ENCODE data around the gene AGO1.
"Not testable (repeated sequence)": the region's sequence is repeated elsewhere in the genome, so short reads cannot be mapped to it uniquely, and the experiment has no call there.

The AGO1 gene

DNA sequence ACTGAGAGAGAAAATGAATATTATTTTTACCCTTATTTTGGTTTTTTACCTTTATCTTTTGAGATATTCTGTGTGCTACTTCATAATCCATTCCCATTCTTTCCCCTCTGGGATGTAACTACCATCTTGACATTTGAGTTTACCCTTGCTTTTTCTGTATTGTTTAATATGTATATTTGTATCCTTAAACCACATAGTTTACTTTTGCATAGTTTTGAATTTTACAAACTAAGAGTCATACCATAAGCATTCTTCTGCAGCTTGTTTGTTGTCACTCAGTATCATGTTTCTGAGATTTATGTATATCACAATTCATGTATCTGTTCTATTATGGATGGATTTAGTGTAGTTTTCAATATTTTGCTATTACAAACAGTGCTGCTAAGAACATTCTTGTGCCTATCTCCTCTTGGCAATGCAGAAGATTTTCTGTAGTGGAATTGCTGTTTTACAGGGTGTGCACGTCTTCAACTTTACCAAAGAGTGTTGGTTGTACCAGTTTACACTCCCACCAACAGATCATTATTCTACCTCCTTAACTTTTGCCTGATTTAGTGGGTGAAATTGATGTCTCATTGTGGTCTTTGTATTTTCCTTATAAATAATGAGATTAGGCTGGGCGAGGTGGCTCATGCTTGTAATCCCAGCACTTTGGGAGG lies 12.2 kb upstream of the AGO1 start:
- no peak for DNase-seq

DNA sequence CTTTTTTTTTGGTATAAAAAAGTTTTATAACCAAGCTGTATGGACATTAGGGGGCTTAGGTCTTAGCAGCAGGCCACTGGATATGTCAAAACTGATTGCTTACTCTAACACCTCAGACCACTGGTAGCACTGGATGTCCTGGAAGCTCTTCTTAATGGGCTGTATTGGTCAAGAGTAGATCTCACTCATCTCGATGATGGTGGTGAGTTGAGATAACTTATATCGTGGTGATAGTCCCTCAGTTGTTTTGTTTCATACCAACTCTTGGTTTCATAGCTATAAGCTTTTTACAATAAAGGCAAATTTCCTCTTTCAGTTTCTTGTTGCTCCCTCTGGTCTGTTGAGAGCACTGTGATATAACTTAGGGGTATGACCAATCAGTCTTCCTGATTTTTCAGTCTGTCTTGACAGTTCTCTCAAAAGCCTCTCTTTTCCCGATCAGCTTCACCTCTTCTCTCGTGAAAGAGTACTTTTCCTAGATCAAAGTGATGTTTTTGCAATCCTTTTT lies 9.7 kb upstream of the AGO1 start:
- no peak for DNase-seq

DNA sequence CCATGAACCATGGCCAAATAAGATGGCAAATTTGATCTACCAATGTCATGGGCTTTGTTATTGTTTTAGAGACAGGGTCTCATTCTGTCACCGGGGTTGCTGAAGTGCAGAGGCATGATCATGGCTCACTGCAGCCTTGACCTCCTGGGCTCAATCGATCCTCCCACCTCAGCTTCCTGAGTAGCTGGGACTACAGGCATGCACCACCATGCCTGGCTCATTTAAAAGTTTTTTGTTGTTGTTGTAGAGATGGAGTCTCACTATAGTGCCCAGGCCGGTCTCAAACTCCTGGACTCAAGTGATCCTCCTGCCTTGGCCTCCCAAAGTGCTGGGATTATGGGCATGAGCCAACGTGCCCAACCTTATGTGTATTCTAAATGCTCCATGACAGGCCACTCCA lies 8.9 kb upstream of the AGO1 start:
- DNase-seq: not testable (repeated sequence)

DNA sequence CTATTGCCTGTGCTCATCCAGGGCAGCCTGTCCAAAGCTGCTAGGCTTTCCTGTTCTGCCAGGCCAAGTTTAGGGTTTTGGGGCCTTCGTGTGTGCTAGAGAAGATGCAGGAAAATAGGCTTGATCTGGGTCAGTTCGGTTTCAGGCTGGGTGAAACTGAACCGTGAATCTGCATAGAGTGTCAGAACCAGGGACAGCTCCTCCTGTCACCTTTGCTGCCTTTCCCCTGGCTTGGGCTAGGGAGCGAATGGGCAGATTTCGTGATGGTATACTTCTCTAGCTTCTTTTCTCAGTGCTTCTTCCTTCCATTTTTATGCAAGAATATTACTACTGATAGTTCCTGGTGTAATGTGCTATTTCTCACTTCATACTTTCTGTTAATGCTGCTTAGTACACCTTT lies 6.0 kb upstream of the AGO1 start:
- DNase-seq: no peak

DNA sequence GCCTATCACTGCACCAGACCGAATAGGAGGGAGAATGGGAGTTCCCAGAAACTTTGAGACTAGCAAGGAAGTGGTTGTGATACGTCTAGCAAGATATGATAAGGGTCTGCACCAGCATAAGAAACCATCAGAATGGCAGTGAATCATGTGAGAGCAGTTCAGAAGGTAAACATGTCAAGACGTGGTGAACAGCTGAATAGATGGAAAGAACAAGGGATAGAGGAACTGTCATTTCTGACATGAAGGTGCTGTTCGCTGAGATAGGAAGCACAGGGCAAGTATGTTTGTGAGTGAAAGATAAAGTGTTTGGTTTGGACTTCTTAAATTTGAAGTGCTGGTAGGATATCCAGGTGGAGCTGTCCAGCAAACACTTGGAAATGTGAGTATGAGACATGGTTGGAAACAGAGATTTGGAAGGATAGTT lies 1.1 kb upstream of the AGO1 start:
- no peak for DNase-seq

DNA sequence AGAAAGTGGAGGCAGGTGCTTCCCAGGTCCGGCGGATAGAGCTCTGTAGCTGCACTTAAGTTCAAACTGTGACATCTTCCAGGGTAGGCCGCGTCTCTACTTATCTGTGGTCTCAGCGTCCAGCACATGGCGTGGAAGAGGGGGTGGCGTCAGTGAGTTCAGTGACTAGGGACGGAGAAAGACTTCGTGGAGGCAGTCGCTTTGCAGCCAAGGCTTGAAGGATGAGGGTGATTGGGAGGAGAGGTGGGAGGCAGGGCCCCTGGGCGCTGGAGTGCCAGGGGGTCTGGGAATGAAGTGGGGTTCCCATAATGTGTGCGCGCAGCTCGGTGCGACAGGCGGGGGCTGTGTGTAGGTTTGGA lies 444 bp upstream of the AGO1 start:
- DNase-seq: no peak

DNA sequence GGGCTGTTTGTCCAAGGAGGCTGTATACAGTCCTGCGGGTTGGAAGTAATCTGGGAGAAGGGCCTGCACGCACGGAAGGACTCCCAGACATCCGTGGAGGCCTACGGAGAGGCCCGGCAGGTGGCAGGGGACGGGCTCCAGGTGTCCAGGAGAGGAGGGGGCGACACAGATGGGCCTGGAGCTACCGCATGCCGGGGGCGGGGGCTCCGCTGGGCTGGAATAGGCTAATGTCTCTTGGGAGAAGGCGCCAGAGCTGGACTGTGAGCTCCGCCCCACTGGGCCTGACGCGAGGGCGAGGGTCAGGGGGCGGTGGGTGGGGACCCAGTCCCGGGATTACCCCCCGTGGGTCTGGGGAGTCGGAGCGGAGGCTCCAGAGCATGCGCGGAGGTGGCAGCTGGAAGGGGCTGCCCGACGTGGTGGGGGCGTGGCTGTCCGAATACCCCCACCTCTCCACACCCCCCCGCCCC lies 659 bp downstream of the AGO1 start:
- DNase-seq: peak; percentile 79

DNA sequence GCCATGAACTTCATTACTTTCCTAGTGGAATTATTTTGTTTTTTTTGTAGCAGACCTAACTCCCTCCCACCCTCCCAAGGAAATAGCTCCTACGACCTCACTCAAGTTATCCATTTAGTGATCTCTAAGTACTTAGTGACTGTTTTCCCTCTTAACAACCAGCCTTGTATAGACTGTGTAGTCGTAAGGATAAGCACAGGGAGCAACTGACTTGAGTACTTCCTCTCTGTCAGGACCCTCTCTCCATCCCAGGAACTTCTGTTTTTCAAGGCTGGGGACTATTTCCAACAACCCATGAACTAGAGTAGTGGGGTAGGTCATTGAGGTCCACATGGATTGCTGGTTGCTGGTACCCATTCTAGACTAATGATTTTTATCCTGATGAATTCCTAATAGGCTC lies 1.9 kb downstream of the AGO1 start:
- DNase-seq: no peak

DNA sequence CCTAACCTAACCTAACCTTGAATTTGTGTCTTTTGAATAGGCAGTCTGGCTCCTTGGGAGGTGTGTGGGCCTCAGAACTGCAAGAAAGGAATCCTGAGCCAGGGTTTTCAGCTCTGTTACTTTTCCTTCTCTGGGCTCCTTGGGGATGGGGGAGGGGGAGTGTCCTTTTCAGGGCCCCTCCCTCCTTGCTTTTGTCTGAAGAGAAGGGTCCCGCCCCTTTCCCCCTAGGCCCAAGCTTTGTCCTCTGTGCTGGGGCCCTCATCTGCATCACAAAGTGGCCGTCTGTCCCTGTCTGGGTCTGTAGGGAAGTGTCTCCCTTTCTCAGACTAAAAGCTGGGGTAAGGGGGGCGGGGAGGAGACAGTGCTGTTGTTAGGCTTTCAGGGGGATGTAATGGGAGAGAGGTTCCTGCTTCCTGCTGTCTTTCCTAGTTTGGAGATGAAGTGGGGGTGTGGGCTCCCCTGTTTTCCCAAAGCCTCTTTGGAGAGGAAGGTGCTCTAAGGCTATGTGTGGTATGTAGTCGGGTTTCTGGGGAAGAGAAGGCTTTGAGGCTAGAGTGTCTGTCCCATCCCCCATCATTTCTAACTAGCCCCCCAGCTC lies 3.1 kb downstream of the AGO1 start:
- no peak for DNase-seq

DNA sequence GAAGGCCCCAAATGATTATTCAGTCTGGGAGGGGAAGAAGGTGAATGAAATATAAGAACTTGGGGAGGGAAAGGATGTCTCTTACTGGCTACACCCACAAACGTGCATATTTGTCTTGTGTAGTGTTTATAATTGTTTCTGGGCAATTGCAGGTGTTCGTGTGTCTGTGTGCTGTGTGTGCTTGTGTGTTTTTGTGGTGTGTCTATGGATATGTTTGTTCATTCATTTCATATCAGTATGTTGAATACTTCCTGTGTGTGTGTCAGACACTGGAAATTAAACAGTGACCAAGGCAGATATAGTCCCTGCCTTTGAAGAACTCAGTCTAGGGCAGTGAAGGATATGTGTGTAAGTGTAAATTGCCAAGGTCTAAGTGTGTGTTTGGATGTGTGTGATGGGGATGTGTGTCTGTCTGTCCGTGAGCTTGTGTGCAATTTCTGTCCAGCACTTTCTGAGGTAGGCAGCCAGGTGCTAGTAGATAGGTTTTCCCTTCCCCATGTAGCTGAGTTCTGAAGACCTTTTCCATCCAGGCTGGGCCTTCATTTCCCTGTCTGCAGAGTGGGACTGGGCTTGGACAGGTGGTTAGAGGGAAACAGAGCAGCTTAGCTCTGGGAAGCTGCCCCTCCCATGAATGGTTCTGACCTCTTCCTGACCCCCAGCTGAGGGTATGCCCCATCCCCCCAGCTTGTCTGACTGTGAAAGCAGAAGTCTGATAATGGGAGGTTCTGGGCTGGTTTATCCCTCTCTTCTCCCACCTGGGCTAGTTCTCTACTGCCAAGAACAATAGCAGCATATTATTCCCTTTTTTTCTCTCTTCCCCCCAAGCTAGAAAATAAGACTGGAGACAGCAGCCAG lies 3.8 kb downstream of the AGO1 start:
- no peak for DNase-seq

DNA sequence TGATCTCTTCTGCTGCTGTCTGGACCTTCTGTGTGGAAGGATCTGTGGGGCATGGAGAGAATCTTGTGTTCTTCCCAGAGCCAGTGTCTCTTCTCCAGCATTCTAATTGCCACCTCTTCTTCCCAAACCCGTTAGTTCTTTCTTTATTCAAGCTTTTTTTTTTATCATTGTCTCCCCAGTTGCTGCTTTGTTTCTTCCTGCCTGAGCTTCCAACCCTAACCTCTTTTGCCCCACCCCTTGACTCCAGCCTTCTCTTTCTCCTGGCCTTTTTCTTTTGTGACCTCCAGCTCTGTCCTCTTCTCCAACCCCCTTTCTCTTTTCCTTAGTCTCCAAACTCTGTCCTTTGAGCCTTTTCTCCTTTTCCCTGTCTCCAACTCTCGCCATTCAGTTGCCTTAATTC lies 4.5 kb downstream of the AGO1 start:
- no peak for DNase-seq

DNA sequence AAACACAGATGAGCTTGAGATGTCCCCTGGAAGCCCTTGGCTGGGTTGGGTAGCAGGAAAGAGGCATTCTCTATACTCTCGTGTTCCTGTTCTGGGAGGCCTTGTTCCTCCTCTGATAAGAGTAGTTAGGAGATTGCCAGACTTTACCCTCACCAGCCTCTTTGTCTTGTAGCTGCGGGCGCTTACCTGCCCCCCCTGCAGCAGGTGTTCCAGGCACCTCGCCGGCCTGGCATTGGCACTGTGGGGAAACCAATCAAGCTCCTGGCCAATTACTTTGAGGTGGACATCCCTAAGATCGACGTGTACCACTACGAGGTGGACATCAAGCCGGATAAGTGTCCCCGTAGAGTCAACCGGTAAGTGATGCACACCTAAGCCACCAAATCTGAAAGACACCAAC lies 5.2 kb downstream of the AGO1 start:
- no peak for DNase-seq

DNA sequence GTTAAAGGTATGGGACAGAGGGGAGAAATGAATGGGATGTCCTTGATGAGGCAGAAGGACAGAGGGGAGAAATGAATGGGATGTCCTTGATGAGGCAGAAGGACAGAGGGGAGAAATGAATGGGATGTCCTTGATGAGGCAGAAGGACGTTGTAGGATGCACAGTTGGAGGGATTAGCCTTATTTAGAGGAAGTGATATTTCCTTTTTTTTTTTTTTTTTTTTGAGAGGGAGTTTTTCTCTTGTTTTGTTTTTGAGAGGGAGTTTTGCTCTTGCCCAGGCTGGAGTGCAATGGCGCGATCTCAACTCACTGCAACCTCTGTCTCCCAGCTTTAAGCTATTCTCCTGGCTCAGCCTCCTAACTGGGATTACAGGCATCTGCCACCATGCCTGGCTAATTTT lies 6.0 kb downstream of the AGO1 start:
- DNase-seq: not testable (repeated sequence)

DNA sequence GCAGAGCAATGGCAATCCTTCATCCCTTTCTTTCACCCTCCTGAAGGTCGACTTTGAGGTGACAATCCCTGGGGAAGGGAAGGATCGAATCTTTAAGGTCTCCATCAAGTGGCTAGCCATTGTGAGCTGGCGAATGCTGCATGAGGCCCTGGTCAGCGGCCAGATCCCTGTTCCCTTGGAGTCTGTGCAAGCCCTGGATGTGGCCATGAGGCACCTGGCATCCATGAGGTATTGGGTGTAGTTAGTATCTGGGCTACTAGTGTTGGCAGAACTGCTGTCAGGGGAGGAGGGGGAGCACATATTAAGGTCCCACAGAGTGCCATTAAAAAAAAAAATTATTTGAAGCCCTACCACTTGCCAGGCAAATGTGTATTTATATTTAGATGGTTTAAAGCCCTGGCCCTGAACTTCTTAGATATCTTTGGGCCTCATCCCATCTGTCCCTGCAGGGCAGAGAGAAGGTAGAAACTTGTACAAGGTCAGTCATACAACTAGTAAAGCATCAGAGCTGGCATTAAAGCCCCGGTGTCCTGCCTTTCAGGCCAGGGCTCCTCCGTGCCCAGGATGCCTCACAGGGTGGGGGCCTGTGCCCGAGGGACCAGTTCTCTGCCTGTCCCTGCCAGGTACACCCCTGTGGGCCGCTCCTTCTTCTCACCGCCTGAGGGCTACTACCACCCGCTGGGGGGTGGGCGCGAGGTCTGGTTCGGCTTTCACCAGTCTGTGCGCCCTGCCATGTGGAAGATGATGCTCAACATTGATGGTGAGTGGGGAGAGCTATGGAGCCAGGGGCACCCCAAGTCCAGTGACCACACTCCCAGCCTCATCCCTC lies 10.3 kb downstream of the AGO1 start:
- no peak for DNase-seq

DNA sequence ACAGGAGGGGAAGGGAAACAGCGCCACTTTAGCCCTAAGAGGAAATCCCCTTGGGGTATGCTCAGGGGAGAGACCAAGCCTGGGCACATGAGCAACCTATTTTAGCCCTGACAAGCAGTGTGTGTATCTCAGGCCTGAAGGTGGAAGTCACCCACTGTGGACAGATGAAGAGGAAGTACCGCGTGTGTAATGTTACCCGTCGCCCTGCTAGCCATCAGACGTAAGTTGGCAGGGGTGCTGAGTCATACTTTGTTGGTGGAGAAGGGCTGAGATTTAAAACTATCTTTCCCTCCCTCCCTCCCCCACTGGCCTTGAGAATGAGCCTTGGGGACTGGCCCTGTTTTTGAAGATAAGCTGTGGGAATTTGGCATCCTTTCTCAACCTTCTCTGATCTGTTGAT lies 11.2 kb downstream of the AGO1 start:
- DNase-seq: no peak

DNA sequence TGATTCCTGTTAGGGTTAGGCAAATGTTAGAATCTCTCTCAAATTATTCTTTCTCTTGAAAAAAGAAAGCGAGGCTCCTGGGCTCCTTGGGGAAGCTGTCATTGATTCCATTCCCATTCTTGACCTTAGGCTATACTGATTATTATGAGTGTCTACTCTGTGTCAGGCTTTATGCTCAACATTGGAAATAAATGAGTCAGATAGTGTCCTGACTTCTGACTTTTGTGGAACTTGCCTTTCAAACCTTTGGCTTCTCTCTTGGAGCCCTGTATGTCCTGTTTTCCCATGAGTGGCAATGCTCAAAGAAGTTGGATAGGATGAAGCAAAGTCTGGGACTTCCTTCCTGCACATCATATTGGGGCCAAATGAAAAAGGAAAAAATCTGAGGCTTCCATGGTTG lies 11.6 kb downstream of the AGO1 start:
- DNase-seq: no peak

DNA sequence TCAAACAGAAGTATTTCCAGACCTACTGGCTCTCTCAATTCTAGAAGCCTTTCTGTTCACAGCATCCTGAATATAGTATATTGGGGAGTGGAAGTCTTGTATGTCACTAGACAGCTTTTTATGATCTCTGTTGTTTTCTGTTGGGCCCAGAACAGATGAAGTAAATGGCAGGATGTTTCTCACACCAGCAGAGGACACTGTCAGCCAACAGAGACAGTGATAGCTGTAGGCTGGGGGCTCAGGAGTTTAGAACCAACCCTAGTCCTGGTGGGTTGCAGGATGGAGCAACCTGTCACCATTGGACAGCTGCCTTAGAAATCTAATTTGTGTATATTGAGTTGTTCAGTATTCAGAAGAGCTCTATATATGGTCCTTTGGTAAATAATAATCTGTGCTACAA lies 16.9 kb downstream of the AGO1 start:
- no peak for DNase-seq

DNA sequence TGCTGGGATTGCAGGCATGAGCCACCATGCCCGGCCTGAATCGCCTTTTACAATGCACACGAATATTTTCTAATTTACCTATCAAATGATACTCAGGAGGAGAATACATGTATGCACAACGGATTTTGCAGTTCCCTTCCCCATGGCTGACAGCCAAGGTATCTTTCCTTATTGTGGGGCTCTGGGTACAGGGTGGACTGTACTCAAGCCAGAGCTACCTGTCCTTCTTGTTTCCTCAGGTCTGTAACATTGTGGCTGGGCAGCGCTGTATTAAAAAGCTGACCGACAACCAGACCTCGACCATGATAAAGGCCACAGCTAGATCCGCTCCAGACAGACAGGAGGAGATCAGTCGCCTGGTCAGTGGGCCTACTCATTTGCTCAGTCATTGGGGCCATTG lies 18.2 kb downstream of the AGO1 start:
- DNase-seq: no peak

DNA sequence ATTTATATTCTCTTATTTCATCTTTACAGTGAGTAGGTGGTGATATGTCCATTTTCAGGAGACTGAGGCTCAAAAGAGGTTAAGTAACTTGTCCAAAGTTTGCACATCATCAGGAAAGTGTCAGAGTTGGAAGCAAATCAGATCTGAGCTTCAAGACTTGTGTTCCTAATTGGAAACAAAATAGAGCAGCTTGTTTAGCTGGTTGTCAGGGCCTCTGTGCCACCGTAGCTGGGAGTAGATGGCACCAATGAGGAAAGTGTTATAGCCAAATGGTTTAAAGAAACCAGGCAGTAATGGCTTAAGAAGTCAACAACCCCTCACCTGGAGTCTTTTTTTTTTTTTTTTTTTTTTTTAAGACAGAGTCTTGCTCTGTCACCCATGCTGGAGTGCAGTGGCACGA lies 19.7 kb downstream of the AGO1 start:
- no peak for DNase-seq

DNA sequence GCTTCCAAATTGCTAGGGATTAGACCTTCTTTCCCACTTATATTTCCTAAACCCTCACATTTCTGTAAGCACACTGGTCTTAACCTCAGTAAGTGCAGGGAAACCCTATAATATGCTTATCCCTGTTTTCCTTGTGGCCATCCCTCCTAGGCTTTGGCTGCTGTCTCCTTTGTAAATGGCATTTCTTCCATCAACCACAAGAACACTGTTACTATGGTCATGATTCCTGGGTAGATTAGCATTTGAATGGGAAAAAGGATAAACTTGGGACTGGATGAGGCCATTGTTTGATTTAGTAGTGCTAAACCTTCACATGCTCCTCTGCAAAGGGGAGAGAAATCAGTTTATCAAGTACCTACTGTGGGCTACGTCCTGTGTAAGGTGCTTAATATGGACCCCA lies 31.7 kb downstream of the AGO1 start:
- DNase-seq: no peak

DNA sequence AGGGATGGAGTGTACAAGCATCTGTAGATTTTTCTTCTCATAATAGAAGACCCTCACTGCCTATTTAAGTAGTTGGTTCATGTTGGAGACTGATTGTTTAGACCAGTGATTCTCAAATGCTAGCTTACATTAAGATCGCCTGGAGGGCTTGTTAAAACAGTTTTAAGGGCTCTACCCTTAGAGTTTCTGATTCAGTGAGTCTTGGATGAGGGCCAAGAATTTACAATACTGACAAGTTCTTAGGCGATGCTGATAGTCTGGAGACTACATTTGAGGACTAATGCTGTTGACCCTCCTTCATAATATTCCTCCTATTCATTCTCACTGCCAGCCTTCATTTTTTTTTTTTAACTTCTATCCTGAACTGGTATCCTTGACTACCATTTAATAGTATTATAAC lies 32.7 kb downstream of the AGO1 start:
- no peak for DNase-seq

DNA sequence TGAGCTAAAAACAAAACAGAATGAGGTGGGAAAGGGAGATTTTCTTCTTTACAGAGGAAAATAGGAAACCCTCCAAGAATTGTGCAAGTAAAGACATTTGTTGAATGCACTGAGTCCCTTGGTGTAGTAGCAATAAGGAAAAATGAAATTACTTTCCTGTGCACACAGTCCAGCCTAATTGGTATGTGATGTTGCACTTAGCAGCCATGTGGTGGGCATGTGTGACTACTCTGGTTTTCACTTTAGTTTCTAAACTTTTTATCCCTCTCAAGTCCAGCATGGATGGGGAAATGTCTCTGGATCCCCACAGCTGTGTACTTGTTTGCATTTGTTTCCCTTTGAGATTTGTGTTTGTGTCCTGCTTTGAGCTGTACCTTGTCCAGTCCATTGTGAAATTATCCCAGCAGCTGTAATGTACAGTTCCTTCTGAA lies 40.8 kb downstream of the AGO1 start:
- no peak for DNase-seq

DNA sequence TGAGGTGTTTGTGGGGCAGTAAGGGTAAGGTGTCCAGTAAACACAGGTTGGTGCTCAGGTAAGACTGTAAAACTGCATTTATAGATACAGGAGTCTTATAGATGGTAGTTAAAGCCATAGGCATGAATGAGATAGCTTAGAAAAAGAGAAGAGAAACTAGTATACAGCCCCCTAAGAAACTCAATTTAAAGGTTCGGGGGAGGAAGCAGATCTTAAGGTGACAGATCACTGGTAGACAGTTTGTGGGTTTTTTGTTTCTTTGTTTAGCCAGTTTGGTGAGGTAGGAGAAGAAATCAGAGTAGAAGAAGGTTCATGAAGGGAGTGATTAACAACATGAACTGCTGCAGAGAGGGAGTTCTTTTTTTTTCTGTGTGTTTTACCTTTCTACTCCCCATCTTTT lies 41.8 kb downstream of the AGO1 start:
- no peak for DNase-seq
